Measurements from ENCODE around the gene LRP2BP. TPM values are rescaled to one million over a fixed set of nuclear protein-coding genes. Genes with fewer than 3 reads are reported as not detected.

The LRP2BP gene
- total and polyA plus RNA-seq, 2 of the 13 experiments (the other 11 are each of a cell fraction or from before 2014, with no cell fraction given) = 0.22 to 0.29 TPM

DNA sequence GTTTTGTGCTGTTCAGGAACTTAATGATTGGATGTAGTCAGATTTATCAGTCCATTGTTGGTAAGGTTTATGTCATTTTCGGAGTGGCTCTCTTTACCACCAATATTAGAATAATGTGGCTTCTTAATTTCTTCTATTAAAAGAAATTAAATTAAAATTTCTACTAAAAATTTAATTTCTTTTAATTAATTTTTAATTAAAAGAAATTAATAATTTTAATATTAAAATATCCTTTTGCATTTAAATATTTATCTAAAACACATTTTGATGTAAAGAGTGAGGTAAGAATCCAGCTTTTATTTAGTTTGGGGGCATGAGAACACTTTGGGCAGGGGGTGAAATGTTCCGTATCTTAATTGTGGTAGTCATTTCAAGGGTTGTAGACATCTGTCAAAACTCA, 45.8 kb upstream of the LRP2BP start:
- Histone ChIP-seq H3K27me3 (ENCODE audit: control insufficient read depth in 1 of 2, insufficient read depth in 2 of 2, low read length in 2 of 2) (no peaks in the 10 kb centered on the region), H3K4me1 (ENCODE audit: insufficient read depth, low read length) (no peaks in the 10 kb centered on the region), H3K4me3 (replicated peaks in 1 of 3; ENCODE audit: insufficient read depth in 1 of 3, low read depth in 2 of 3, low read length in 3 of 3) (no peak overlapping the region), H3K79me2 (ENCODE audit: insufficient read depth, low read length) (no peaks in the 10 kb centered on the region), H3K4me2 (ENCODE audit: low read depth, low read length) (no peak overlapping the region), H3K9ac (ENCODE audit: insufficient read depth, low read depth, low read length) (no peak overlapping the region), H2AFZ (ENCODE audit: low read length) (no peak overlapping the region), H3K27ac (ENCODE audit: extremely low read length, insufficient read depth, low read length) (no peak overlapping the region), H3K9me3 (ENCODE audit: low read length) (no peaks in the 10 kb centered on the region), H3K36me3 (replicated peaks in 1 of 2; ENCODE audit: control insufficient read depth in 1 of 2, insufficient read depth in 2 of 2, low read length in 2 of 2) (no peaks in the 10 kb centered on the region), H4K20me1 (ENCODE audit: insufficient read depth, low read length) (no peaks in the 10 kb centered on the region)
- CTCF ChIA-PET (ENCODE audit: low intra/inter-chr PET ratio, low total read pairs) = no interaction called here
- in situ Hi-C loops (cut with HindIII; ENCODE audit: extremely low pct_ligation_motif_present, low pct_unique_long_range_greater_than_20kb) = no loop called here
- ATAC-seq (no peak), DNase-seq (ENCODE audit: low spot score) (no peak), FAIRE-seq (no peak)
- intact Hi-C loops (cut with micrococcal nuclease; ENCODE audit: unreplicated experiment) = no loop called here
- WGBS (ENCODE audit: low lambda C conversion rate) = 53% methylated on average over 2 of the region's 2 CpGs
- POLR2A ChIA-PET = no interaction called here
- BruUV-seq (replicated peaks) = no TSS peak
- TF ChIP-seq, protein P1, sequence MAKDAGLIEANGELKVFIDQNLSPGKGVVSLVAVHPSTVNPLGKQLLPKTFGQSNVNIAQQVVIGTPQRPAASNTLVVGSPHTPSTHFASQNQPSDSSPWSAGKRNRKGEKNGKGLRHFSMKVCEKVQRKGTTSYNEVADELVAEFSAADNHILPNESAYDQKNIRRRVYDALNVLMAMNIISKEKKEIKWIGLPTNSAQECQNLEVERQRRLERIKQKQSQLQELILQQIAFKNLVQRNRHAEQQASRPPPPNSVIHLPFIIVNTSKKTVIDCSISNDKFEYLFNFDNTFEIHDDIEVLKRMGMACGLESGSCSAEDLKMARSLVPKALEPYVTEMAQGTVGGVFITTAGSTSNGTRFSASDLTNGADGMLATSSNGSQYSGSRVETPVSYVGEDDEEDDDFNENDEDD (CRISPR knock-in tag; IDR thresholded peaks at IDR 0.05; ENCODE audit: borderline replicate concordance) = no peak
- TF ChIP-seq, protein P2, sequence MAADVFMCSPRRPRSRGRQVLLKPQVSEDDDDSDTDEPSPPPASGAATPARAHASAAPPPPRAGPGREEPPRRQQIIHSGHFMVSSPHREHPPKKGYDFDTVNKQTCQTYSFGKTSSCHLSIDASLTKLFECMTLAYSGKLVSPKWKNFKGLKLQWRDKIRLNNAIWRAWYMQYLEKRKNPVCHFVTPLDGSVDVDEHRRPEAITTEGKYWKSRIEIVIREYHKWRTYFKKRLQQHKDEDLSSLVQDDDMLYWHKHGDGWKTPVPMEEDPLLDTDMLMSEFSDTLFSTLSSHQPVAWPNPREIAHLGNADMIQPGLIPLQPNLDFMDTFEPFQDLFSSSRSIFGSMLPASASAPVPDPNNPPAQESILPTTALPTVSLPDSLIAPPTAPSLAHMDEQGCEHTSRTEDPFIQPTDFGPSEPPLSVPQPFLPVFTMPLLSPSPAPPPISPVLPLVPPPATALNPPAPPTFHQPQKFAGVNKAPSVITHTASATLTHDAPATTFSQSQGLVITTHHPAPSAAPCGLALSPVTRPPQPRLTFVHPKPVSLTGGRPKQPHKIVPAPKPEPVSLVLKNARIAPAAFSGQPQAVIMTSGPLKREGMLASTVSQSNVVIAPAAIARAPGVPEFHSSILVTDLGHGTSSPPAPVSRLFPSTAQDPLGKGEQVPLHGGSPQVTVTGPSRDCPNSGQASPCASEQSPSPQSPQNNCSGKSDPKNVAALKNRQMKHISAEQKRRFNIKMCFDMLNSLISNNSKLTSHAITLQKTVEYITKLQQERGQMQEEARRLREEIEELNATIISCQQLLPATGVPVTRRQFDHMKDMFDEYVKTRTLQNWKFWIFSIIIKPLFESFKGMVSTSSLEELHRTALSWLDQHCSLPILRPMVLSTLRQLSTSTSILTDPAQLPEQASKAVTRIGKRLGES (CRISPR knock-in tag; IDR thresholded peaks at IDR 0.05; ENCODE audit: borderline replicate concordance) = no peak
- TF ChIP-seq HDAC2 (CRISPR knock-in tag; IDR thresholded peaks at IDR 0.05) (no peak), SP1 (IDR thresholded peaks at IDR 0.05) (no peak), SP1 (CRISPR knock-in tag; IDR thresholded peaks at IDR 0.05) (no peak), ZSCAN21 (CRISPR knock-in tag; IDR thresholded peaks at IDR 0.05; ENCODE audit: borderline replicate concordance) (no peak), BCL6 (CRISPR knock-in tag; IDR thresholded peaks at IDR 0.05) (no peak), ZNF776 (CRISPR knock-in tag; IDR thresholded peaks at IDR 0.05) (no peak), SAFB2 (CRISPR knock-in tag; IDR thresholded peaks at IDR 0.05; ENCODE audit: borderline replicate concordance, low read depth) (no peak), ZNF577 (CRISPR knock-in tag; IDR thresholded peaks at IDR 0.05; ENCODE audit: borderline replicate concordance, low read depth) (no peak)
- TF ChIP-seq, protein P3, sequence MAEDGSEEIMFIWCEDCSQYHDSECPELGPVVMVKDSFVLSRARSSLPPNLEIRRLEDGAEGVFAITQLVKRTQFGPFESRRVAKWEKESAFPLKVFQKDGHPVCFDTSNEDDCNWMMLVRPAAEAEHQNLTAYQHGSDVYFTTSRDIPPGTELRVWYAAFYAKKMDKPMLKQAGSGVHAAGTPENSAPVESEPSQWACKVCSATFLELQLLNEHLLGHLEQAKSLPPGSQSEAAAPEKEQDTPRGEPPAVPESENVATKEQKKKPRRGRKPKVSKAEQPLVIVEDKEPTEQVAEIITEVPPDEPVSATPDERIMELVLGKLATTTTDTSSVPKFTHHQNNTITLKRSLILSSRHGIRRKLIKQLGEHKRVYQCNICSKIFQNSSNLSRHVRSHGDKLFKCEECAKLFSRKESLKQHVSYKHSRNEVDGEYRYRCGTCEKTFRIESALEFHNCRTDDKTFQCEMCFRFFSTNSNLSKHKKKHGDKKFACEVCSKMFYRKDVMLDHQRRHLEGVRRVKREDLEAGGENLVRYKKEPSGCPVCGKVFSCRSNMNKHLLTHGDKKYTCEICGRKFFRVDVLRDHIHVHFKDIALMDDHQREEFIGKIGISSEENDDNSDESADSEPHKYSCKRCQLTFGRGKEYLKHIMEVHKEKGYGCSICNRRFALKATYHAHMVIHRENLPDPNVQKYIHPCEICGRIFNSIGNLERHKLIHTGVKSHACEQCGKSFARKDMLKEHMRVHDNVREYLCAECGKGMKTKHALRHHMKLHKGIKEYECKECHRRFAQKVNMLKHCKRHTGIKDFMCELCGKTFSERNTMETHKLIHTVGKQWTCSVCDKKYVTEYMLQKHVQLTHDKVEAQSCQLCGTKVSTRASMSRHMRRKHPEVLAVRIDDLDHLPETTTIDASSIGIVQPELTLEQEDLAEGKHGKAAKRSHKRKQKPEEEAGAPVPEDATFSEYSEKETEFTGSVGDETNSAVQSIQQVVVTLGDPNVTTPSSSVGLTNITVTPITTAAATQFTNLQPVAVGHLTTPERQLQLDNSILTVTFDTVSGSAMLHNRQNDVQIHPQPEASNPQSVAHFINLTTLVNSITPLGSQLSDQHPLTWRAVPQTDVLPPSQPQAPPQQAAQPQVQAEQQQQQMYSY (CRISPR knock-in tag; IDR thresholded peaks at IDR 0.05) = no peak
- TF ChIP-seq, protein P4, sequence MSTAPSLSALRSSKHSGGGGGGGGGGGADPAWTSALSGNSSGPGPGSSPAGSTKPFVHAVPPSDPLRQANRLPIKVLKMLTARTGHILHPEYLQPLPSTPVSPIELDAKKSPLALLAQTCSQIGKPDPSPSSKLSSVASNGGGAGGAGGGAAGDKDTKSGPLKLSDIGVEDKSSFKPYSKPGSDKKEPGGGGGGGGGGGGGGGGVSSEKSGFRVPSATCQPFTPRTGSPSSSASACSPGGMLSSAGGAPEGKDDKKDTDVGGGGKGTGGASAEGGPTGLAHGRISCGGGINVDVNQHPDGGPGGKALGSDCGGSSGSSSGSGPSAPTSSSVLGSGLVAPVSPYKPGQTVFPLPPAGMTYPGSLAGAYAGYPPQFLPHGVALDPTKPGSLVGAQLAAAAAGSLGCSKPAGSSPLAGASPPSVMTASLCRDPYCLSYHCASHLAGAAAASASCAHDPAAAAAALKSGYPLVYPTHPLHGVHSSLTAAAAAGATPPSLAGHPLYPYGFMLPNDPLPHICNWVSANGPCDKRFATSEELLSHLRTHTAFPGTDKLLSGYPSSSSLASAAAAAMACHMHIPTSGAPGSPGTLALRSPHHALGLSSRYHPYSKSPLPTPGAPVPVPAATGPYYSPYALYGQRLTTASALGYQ (CRISPR knock-in tag; IDR thresholded peaks at IDR 0.05) = no peak

Data from HepG2 (cell line).